ENCODE results near the gene SLC15A3.

Gene SLC15A3

DNA sequence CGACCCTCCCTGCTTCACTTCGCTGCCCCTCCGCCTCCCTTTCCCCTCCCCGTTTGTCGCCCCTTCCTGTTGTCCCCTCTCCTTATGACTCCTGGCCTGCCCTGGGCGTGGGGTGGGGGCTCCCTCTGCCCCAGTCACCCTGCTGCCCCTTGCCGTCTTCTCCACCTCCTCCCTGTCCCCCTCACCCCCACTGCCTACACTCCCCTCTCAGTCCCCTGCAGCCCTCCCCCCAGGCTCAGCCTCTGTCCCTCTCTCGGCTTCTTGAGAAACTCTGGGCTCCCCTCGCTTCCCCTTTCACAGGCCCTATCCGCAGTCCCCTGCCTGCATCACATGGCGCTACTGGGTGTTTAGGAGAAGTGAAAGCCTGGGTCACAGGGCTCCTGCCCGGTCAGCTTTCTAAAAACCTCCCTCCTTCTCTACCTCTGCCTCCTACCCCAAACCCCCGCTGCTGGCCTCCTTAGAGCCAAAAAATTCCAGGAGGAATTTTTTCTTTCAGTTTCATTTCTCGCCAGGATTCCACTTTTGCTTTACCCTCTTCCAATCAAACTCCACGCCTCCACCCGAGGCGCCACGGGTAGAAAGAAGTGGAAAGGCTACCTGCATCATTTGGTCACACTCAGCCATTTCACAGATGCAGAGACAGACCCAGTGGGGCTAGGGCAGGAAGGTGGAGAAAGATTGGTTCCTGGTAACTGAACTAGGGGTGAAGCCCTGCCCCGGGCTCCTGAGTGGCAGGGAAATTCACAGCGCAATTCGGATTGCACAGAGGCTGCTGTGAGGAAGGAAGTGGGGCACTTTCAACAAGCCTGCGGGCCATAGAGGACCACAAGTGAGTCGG lies at the start of gene SLC15A3:
SLC15A3 (minus strand) TSS at position 273 of the 838 bp plus-strand sequence. CDS start 625 bp downstream, outside the sequence.
- DNase-seq = no peak

DNA sequence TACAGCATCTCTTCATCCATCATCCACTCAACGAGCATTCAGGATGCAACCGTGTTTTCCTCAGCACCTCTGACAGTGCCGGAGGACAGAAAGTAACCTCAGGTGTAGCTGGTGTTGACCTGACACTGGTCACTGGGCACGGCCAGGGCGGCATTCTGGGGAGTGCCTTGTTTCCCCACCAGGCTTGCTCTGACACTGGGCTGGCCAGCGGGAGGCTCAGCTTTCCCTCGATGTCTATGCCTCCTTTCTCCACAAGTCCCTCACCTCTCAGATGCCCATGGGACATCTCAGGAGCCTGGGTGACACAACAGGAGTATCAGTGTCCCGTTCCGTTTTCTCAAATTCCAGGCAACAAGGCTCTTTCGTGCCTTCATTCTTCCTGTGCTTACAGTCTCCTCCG lies 48.5 kb upstream of the SLC15A3 start:
- no peak for DNase-seq

DNA sequence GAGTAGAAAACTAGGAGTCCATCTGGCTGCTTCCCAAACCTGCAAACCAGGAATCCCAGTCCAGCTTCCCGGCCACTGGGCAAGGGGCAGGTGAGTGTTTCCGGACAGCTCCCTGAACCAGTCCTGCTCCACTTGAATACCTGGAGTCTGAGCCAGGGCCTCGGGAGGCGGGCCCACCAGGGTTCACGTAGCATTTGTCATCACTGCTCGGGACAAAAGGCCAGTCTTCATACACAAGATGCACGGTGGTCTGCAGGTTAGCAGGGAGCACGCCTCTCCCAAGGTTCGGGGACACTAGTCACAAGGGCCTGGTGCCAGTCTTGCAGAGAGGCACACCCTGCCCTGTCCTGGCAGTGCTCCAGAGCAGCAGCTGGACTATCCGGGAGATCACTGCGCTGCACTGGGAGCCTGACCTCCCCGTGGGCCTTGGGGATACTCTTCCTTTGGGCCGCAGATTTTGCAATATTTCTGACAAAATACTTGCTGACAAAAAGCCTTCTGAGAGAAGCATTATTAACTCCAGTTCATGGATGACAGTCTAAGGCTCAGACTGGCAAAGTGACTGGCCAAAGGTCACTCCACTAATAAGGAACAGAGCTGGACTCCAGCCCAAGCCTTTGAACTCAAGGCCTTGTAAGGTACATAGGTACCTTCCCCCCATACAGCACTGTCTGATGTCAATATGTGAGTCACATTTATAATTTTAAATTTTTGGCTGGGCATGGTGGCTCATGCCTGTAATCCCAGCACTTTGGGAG lies 44.6 kb upstream of the SLC15A3 start:
- no peak for DNase-seq

DNA sequence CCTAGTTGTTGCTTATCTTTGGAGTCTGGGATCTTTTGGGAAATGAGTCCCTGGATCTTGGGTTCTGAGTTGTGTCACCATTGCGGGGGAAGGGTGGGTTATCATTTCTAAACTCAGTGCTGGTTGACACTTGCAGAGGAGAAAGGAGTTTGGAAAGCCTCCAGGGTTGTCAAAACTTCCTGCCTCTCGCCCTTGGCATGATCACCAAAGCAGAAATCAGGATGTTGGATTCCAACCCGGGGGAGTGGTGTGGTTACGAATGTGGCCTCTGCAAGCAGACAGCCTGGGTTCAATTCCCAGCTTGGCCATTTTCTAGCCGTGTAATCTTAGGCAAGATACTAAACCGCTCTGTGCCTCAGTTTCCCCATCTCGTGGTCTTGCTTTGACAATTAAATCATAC lies 43.8 kb upstream of the SLC15A3 start:
- no peak for DNase-seq

DNA sequence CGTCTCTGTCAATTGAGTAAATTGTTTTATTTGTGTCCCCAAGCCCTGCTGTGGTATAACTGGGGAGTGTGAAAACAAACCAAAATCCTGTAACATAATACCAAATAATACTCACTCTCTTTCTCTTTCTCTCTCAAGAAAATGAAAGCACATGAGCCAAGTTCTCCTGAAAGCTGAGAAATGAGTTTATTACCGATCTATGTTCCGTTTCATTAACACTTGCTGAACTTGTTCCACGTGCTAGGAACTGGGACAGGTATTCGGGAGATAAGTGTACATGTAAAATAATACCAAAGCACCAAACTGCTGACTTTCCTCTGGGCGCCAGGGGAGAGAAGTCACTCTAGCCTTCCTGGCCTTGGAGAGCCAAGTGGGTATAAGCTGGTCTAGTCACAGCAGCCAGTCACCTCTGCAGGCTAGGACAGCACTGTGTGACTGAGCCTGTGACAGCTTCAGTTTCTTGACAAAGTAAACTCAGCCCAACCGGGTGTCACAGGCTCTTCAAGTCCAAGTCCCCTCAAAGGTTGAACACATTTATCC lies 42.6 kb upstream of the SLC15A3 start:
- no peak for DNase-seq

DNA sequence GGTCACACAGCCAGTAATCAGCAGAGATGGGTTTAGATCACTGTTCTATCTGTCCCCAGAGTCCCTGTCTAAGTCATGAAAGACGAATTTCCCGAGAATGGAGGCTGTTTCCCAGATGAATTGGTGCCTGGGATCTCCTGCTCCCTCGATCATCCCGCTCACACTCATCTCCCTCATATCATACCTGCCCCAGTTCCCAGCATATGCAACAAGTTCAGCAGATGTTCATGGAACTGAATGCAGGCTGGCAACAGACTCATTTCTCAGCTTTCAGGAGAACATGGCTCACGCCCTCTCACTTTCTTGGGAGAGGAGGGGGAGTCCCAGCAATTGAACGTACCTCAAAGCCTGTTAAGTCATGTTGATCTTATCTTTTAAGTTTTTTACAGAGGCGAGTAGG lies 41.6 kb upstream of the SLC15A3 start:
- no peak for DNase-seq

DNA sequence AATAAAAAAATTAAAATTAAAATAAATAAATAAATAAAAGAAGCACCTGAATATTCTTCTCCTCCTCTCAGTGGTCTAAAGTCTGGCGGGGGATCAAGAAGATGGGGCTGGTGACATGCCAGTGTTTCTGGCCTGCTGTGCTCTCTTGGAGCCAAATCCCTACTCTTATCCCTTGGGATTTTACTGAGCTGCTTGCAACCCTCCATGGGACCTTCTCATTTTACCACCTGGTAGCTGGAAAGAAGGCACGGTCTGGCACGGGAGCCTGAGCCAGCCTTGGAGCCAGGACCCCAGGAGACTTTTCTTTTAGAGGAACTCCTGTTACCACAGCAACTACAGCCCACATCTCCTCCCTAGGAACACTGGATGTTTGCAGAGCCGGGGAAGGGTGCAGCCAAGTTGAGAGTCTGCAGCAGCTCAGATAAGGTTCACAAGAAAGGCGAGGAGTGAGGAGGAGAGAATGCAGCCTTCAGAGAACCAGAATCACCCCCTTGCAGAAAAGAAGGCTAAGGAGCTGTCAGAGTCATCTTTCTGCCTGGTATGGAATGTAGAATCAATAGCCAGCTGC lies 41.0 kb upstream of the SLC15A3 start:
- no peak for DNase-seq

DNA sequence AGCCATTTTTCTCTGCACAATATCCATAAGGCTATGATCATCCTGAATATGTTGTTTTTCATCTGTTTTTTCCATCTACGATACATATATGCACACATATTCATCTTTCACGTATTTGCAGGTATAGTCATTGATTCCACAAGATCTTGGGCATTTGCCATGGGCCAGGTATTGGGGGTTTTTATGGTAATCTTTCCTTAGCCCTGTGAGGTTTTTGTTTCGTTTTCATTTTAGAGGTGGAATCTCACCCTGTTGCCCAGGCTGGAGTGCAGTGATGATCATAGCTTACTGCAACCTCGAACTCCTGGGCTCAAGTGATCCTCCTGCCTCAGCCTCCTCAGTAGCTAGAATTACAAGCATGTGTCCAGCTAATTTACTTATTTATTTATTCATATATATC lies 39.5 kb upstream of the SLC15A3 start:
- DNase-seq = no peak

DNA sequence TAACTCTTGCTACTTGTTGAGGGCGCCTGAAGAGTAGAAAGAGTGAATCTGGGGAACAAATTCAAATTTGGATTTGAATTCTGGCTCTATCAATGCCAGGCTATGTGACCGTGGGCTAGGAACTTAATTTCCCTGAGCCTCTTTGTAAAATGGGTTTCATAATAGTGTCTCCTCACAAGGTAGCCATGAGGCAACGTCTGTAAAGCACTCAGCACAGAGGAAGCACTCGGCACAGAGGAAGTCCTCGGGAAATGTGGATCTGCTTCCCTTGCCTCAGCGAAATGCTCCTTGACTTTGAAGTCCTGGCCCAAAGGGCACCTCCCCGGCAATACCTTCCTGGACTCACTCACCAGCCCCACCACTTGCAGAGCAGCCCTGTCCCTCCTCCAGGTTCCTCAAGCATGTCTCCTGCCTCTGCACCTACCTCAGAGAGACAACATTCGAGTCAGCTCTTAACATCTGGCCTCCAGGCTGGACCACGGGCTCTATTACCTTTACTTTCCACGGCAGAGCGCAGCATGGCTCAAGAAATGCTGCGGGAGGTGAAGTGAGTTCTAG lies 37.2 kb upstream of the SLC15A3 start:
- DNase-seq = no peak

DNA sequence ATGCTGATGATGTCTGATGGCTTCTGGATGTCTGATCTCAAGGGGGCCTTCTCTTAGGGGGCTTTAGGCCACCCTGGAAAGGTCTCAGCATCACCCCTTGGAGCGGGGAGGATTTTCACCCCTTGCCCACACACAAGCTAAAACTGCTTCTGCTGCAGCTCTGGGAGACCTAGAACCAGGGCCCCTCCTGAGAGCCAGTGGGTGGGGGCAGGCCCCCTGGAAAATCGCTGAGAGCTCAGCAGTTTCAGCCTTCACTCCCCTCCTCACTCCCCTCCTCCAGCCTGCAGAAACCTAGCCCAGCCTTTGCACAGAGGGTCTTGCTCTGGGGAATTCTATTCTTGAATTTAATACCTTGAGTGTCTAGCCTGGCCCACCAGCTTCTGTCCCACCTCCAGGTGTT lies 36.7 kb upstream of the SLC15A3 start:
- no peak for DNase-seq

DNA sequence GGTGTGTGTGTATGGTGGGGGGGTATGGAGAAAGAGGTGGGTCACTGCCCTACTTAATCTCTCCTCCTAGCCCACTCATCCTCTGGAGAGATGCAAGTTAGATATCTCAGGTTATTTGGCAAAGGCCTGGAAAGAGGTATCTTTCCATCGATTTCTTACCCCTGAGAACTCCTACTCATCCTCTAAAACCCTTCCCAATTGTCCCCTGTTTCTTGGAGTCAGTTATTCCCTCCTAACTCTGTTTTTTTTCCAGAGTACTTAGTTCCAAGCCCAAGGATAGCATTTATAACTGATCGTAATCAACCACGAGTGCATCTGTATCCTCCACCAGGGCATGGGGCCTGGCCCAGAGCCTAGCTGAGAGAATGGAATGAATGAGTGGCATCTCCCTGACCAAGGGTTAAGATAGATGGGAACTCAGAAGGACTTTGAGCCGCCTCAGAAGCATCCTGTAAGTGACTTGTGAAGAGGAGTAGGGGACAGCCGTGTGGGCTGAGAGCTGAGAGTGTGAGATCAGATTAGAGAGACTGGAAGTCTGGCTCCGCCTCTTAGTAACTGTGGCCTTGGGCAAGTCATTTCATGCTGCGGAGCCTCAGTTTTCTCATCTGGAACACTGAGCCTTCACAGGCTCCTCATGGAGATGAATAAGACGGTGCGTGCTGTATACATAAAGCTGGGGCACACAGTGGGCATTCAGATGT lies 35.8 kb upstream of the SLC15A3 start:
- DNase-seq = no peak

DNA sequence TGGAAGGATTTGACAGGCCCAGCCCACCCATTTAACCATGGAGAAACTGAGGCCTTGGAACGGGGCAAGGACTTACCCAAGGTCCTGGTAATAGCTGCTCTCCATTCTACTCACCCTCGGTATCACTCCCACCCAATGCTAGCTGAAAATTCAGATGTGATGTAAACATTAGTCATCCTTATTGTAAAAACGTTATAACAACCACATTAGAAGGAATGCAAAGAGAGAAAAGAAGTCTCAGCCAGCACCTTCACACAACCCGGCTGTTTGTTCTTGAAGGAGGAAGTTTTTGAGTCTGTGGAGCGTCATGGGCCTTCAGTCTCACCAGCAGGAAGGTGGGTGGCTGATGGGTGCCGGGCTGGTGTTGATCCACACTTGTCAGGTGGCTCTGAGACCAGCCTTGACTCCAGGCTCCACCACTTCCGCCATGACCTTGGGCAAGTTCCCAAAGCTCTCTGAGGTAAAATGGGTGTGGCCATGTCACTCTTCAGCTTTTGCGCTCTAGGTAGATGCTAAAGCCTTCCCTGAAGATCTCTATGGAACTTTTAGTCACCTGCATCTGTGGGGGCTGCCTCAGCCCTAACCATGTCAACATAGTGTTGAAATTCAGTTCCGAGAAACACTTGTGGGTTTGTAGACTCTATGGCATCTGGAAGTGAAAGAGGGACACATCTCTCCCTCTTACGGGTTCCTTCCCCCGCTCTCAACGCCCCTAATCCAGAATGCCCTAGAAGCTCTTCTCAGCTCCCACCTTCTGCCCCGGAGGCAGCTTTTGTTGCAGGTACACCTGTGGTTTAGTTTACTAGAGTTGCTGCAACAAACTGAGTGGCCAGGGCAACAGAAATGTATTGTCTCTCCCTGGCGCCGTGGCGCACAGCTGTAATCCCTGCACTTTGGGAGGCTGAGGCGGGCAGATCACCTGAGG lies 34.3 kb upstream of the SLC15A3 start:
- DNase-seq = no peak

DNA sequence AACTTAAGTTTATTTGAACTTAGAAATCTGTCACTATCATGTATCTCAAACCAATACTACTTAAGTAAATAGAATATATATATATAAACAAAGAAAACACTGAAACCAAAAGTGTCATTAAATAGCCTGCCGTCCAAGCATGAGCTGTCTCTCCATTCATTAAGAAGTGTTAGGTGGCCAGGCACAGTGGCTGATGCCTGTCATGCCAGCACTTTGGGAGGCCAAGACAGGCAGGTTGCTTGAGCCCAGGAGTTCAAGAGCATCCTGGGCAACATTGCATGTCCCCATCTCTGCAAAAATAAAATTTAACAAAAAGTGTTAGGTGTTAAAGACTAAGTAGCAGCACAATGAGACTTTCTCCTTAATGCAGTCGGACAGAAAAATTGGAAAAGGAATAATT lies 33.5 kb upstream of the SLC15A3 start:
- no peak for DNase-seq

DNA sequence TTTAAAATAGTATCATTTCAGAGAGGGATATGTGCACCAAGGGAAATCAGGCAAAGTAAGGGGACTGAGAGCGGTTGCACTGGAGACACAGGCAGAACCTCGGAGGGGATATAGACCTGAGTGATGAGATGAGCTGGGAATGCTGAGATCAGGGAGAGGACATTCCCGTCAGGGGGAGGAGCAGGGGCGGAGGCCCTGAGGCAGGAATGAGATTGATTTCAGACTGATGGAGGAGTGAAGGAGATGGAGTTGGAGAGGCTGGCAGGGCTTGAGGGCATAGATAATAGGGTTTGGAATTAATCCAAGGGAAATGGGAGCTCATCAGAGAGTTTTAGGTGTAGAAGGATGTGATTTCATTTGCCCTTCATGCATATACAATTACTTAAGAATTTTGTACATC lies 32.7 kb upstream of the SLC15A3 start:
- DNase-seq = no peak

DNA sequence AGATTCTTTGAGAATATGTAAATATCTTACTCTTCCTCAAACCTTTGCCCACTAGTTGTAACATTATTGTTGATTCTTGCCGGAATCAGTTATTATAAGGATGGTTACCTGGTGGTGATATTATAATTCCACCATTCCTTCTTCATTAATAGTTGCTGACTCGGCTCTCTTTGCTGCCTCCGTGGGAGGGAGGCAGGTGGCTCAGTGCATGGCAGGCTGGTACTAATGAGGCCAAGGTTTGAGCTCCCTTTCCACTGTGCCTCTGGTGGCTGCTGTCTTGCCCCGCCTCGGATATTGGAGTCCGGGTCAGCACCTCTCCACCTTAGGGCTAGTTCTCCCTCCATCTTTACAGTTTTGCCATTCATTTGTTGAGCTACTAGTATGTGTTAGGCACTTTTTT lies 32.2 kb upstream of the SLC15A3 start:
- no peak for DNase-seq

DNA sequence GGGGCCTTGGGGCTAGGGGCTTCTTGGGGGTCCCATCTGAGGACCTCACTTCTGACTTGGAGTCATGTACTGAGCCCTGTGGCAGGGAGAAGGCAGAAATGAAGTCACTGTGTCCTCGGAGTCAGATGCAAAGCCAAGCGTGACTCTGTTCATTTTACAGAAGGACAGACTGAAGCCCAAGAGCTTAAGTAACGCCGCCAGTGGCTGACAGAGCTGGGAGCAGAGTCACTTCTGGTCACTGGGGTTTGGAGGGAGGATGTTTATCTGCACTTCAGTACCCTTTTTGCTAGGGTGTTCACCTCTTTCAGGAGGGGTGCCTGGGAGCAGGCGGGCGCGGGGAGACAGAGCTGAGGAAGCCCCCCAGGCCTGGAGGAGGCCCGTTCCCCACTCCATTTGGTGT lies 30.2 kb upstream of the SLC15A3 start:
- DNase-seq = no peak

DNA sequence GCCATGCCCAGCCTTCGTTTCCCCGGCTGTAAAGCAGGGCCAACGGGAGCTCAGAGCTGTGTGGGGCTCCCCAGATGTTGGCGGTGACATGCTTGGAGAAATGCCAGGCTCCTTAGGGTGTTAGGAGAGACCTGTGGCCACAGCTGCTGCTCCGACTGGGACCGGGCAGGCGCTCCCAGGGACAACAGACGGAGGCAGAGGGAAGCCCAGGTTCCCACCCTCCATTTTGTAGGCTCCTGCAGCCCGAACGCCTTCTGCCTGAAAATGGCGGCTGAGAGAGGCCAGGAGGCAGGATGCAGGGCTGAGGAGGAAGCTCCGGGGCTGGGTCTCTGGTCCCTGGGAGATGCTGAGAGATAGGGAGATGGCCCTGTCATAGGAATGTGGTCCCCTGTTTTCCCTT lies 29.5 kb upstream of the SLC15A3 start:
- no peak for DNase-seq

DNA sequence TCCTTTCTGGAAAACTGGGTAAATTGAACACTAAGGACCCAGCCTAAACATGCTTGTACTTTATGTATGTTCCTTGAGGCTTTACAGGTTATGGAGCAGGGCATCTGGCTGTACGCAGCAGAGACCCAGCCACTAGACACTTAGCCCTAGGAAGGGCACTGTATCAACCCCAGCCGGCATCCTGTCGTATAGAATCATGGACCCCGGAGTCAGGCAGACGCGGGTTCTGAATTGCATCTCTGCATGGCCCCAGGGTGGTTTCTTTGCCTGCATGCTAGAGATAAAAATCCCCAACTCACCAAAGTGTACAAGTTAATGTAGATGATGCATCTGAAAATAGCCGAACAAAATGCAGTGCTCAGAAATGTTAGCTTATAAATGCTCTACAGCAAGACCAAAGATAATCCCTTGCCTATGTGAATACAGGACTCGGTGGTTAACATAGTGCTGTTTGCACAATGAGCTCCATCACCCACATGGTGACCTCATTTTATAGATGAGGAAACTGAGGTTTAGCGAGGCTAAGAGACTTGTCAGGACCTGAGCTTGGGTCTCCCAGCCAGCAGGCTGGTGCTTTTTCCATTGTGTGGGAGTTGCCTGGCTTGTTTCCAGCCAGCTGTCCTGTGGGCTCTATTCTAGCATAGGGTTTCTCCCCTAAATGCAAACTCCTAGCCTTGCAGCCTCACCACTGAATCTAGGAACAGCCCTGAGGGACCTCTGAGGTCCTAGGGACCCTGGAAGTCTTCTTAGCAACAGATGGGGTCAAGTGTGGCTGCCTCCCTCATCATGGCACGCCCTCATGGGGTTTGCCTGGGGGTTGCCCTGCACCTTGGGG lies 26.8 kb upstream of the SLC15A3 start:
- no peak for DNase-seq

DNA sequence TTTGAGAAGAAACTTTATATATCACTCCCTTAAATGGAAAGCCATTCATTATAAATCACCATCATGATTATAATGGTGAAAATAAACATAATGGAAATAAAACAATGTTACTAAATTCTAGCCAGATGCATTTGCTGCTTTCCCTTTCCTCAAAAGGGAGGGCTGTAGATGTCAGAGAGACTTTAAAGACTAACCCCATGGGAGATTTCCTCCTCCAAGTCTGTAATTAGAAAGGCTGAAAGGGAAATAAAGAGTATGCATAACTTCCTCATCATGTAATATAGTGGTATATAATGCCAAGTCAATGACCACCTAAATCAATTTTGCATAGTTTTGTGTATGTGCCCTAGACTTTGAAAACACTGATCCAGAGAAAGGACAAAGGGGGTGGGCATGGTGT lies 25.9 kb upstream of the SLC15A3 start:
- no peak for DNase-seq

DNA sequence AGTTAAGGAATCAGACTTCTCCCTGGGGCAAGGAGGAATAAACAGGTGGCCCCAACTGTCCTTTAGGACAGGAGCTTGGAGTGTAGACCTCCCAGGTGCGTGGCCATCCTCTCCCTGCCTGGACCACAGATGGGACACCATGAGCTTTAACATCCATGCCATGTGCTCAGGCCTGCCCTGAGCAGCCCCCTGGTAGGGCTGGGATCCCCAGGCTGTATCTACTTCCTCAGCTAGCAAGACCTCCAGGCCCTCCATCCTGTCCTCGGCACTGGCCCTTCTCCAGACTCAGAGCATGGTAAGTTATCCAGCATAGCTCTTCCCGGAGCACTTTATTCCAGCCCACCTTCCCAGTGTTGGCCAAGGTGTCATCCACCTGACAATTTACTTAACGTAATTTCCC lies 25.2 kb upstream of the SLC15A3 start:
- no peak for DNase-seq

DNA sequence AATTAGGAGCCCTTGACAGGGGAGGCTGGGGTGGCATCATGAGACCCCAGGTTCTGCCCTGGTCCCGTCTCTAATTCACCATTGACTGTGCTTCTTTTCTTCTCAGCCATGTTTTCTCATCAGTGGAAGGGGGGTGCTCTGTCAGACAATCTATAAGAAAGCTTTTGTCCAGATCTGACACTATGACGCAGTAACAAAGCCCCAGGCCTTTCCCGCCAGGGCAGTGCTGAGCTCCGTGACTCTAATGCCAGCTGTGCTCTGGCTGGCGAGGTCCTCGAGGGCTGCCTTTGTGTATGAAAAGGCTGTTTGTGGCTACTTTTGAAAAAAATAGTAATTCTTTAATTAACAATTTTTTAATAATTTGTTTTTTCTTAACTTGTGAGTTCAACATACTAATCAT lies 22.8 kb upstream of the SLC15A3 start:
- no peak for DNase-seq
